ENCODE measurements around the gene MORN4. TPM values are rescaled to one million over a fixed set of nuclear protein-coding genes. Genes with fewer than 3 reads are reported as not detected.
"Not testable (repeated sequence)": the region's sequence is repeated elsewhere in the genome, so short reads cannot be mapped to it uniquely, and the experiment has no call there.

Gene MORN4
- total RNA-seq, 1 donor from 2014 or later, result 2.3 TPM

DNA sequence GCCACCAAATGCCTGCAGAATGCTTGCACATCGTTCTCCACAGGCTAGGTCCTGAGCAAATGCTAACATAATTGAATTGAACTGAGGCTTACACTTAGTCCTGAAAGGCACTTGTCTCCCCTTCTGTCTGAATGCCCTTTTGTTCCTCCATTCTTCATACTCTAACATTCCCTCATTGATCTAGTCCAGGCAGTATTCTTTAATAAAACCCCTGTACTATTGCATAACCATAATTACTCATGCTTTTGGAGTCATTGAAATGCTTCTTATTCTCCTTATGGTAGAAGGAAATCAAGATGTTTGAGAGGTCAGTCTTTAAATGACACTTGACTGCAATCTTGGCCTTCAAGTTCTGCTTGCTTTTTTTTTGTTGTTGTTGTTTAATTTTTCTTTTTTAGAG is 14.3 kb upstream of the MORN4 start:
- Histone ChIP-seq H3K4me1 (peaks cover 0 to 3% of the 10 kb centered on the region in 2 donors), H3K27me3 (no peaks in the 10 kb centered on the region), H3K27ac (peak overlapping the region in 1 of 2 donors; percentile 72), H3K9me3 (no peaks in the 10 kb centered on the region), H3K36me3 (peaks cover 27 to 30% of the 10 kb centered on the region in 2 donors), H3K4me3 (no peak overlapping the region)
- TF ChIP-seq, protein P1, sequence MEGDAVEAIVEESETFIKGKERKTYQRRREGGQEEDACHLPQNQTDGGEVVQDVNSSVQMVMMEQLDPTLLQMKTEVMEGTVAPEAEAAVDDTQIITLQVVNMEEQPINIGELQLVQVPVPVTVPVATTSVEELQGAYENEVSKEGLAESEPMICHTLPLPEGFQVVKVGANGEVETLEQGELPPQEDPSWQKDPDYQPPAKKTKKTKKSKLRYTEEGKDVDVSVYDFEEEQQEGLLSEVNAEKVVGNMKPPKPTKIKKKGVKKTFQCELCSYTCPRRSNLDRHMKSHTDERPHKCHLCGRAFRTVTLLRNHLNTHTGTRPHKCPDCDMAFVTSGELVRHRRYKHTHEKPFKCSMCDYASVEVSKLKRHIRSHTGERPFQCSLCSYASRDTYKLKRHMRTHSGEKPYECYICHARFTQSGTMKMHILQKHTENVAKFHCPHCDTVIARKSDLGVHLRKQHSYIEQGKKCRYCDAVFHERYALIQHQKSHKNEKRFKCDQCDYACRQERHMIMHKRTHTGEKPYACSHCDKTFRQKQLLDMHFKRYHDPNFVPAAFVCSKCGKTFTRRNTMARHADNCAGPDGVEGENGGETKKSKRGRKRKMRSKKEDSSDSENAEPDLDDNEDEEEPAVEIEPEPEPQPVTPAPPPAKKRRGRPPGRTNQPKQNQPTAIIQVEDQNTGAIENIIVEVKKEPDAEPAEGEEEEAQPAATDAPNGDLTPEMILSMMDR (IDR thresholded peaks at IDR 0.05), result no peak
- no peak for DNase-seq (ENCODE audit: low spot score in 2 of 2)
- intact Hi-C loops (cut with DNase I), result loop anchor here (10.0 kb wide), 1 partner anchor 623 kb away; no protein-coding TSS in a partner anchor

DNA sequence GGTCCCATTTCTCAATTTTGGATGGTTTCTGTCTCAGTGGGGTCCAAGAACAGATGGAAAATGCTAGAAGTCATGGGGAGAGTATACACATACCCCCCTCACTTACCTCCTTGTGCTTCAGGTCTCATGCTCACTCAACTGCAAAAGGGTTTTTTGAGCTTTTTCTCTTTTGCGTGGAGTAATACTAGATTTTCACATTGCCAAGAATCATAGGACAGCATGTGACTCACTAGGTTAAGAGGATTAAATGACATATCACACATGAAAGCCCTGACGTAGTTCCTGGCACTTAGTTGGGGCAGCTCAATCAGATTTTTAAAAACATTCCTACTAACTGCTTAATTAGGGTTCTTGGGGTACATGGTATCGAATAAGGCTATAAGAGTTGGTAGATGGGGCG is 11.6 kb upstream of the MORN4 start:
- H3K36me3 ChIP-seq, result peaks cover 10 to 20% of the 10 kb centered on the region in 2 donors
- DNase-seq (ENCODE audit: low spot score in 2 of 2), result no peak
- no peaks in the 10 kb centered on the region for H3K27me3 ChIP-seq
- no peaks in the 10 kb centered on the region for H3K9me3 ChIP-seq
- TF ChIP-seq, protein P1 (IDR thresholded peaks at IDR 0.05), result no peak
- peaks cover 0 to 13% of the 10 kb centered on the region in 2 donors for H3K4me1 ChIP-seq
- intact Hi-C loops (cut with DNase I), result loop anchor here (10.0 kb wide), 1 partner anchor 620 kb away; no protein-coding TSS in a partner anchor
- no peak overlapping the region for H3K4me3 ChIP-seq
- no peak overlapping the region for H3K27ac ChIP-seq

DNA sequence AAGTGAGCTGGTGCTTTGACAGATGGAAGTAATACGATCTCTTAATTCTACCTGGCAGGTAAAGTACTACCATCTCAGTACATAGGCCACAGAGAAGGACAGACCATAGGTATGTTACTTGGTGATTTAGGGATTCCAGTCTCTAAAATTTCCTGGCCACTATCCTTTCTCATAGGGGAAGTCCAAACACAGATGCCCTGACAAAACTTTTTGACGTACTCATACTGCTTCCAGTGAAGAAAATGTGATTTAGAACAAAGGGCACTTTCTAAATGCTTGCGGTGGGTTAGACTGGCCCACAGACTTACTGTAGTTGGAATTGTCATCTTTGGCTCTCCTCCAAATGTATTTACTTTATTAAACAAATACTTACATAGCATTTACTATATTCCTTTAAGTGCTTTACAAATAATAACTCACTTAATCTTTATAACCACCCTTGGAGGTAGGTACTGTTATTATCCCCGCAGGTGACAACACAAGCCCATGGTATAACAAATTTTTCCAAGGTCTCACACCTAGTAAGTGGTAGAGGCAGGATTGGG is 10.2 kb upstream of the MORN4 start:
- Histone ChIP-seq H3K27me3 (no peaks in the 10 kb centered on the region), H3K27ac (no peak overlapping the region), H3K4me1 (peaks cover 0 to 13% of the 10 kb centered on the region in 2 donors), H3K9me3 (no peaks in the 10 kb centered on the region), H3K4me3 (no peak overlapping the region), H3K36me3 (peaks cover 10 to 20% of the 10 kb centered on the region in 2 donors)
- no peak for DNase-seq (ENCODE audit: low spot score in 2 of 2)
- intact Hi-C loops (cut with DNase I), result loop anchor here (10.0 kb wide), 1 partner anchor 619 kb away; no protein-coding TSS in a partner anchor
- TF ChIP-seq, protein P1 (IDR thresholded peaks at IDR 0.05), result no peak

DNA sequence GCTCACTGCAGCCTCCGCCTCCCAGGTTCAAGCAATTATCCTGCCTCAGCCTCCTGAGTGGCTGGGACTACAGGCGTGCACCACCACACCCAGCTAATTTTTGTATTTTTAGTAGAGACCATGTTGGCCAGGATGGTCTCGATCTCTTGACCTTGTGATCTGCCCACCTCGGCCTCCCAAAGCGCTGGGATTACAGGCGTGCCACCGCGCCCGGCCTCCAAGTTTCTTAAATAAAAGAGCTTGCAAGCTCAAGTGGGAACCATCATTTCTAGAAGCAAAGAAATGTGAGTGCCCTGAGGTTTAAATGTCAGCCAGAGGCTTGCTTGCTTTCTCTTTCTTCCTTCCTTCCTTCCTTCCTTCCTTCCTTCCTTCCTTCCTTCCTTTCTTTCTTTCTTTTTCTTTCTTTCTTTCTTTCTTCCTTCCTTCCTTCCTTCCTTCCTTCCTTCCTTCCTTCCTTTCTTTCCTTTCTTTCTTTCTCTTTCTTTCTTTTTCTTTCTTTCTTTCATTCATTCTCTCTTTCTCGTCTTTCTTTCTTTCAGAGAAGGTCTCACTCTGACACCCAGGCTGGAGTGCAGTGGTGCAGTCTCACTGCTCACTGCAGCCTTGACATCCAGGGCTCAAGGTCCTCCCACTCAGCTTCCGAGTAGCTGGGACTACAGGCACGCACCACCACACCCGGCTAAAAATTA is 9.3 kb upstream of the MORN4 start:
- Histone ChIP-seq H3K4me3 (peak overlapping the region in 1 of 2 donors; percentile 96), H3K36me3 (peaks cover 10 to 20% of the 10 kb centered on the region in 2 donors)
- intact Hi-C loops (cut with DNase I), result loop anchor here (10.0 kb wide), 1 partner anchor 618 kb away; no protein-coding TSS in a partner anchor

DNA sequence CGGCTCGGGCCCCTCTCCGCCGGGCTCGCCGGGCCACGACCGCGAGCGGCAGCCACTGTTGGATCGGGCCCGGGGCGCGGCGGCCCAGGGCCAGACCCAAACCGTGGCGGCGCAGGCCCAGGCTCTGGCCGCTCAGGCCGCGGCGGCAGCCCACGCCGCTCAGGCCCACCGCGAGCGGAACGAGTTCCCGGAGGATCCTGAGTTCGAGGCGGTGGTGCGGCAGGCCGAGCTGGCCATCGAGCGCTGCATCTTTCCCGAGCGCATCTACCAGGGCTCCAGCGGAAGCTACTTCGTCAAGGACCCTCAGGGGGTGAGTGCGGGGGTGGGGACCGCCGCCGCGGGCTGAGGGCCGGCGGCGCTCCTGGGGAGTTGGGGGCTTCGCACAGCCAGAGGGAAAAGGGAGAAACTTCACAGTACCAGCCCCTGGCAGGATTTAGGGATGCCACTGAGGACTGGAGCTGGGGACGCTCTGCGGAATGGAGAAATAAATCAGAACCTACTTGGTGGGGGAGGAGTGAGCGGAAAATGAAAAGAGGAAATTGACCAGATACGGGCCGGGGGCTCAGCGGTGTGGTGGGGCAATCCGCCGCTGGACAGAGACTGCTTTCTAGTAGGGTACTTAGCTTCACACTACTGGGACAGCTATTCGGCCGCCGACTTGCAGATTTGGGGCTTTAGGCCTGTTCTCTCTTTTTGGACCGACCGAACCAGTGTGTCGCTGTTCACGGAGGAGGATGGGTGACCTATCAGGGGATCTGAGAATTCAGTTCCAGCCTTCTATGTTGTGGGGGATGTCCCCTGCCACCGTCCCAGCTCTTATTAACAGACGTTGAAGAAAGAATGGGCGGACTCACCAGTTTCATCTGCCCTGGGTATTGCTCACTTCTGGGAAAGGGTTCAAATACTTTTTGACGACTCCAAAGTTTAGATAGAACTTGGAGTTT is 7.8 kb upstream of the MORN4 start:
- H3K4me1 ChIP-seq, result peaks cover 0 to 13% of the 10 kb centered on the region in 2 donors
- H3K9me3 ChIP-seq, result no peaks in the 10 kb centered on the region
- peaks cover 10 to 20% of the 10 kb centered on the region in 2 donors for H3K36me3 ChIP-seq
- H3K27ac ChIP-seq, result peak overlapping the region; percentile 80 to 93
- H3K27me3 ChIP-seq, result no peaks in the 10 kb centered on the region
- DNase-seq (ENCODE audit: low spot score in 2 of 2), result peak in 1 of 2 donors; percentile 69
- intact Hi-C loops (cut with DNase I), result loop anchor here (1.0 to 10.0 kb wide), 3 partner anchors 46 to 616 kb away; partner anchors contain the start of gene AVPI1
- TF ChIP-seq, protein P1 (IDR thresholded peaks at IDR 0.05), result no peak
- peak overlapping the region; percentile 87 to 96 for H3K4me3 ChIP-seq

More for the DNA sequence above, 9.3 kb upstream of the MORN4 start:
- not testable (repeated sequence) for DNase-seq (ENCODE audit: low spot score in 2 of 2); H3K27ac ChIP-seq; H3K9me3 ChIP-seq; H3K27me3 ChIP-seq
- H3K4me1 ChIP-seq, result peaks cover 0 to 13% of the 10 kb centered on the region in 2 donors
